ENCODE results near the gene RGPD6.
"Not testable (repeated sequence)": the region's sequence is repeated elsewhere in the genome, so short reads cannot be mapped to it uniquely, and the experiment has no call there.

RGPD6 gene

GRCh38 chr2:110576763-110577416 lies at the start of gene RGPD6:
RGPD6 (minus strand) TSS chr2:110577222; CDS start chr2:110577024, 198 bp downstream.
- DNase-seq: not testable (repeated sequence)

- not testable (repeated sequence) for DNase-seq
These were observed 42.4 kb upstream of the RGPD6 start for GRCh38 chr2:110619326-110619939.

DNA sequence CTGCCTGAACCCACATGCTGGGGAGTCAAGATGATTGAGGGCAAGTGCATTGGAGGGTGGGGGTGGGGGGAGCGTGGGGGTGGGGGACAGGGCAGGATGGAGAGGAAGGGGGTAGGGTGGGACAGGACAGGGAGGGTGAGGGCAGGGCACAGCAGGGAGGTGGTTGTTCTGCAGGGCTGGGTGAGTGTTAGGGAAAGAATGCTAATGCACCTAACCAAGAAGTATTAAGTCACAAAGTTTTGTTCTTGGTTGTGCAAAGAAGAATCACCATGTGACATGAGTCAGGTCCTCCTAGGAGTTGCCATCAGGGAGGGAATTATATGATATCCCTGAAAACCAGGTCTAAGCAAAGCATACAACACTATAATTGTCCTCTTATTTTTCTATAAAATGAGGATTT lies 36.9 kb upstream of the RGPD6 start:
- not testable (repeated sequence) for DNase-seq

DNA sequence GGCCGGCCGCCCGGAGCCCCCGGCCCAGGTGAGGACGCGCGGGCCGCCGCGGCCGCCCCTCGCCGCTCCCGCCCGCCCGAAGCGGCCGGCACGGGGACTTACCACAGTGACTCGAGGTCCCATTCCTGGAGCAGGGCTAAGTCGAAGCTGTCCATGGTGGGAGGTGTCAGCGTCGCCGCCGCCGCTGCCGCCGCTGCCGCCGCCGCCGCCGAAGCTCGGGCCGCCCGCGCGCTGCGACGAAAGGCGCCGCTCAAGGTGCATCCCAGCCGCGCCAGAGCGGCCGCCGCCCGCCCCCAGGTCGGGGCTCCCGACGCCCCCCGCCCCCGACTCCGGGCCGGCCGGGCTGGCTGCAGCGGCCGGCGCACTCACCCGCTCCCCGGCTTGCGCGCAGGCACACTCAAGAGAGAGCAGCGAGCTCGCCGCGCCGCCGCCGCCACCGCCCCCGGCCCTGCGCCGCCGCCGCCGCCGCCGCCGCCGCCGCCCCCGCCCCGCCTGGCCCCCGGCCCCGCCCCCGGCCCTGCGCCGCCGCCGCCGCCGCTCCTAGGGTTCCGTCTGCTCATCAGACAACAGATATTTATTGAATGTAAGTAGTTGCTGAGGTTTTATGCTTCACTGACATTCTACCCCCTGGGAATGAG lies 33.7 kb upstream of the RGPD6 start:
- DNase-seq: not testable (repeated sequence)

GRCh38 chr2:110609843-110610612 lies 33.0 kb upstream of the RGPD6 start:
- not testable (repeated sequence) for DNase-seq

GRCh38 chr2:110608788-110609502 lies 31.9 kb upstream of the RGPD6 start:
- DNase-seq: not testable (repeated sequence)

DNA sequence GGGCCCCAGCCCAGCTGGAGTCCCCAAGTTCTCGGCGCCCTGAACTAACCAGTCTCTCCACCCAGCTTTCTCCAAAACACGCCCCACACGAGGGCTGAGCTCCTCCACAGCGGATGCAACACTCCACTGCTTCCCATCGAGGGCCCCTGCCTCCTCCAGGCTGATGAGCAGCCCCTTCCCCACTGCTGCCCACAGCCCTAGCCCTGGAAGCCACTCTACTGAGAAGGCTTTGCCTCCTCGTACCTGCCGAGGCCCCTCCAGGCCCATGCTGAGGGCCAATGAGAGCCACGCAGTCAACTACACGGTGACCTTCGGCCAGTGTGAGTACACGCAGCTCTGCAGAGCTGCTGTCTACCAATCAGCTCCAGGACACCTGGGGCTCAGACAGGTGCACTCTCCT lies 28.0 kb upstream of the RGPD6 start:
- DNase-seq: not testable (repeated sequence)

GRCh38 chr2:110603917-110604591 lies 27.0 kb upstream of the RGPD6 start:
- not testable (repeated sequence) for DNase-seq

GRCh38 chr2:110602139-110602538 lies 25.1 kb upstream of the RGPD6 start:
- not testable (repeated sequence) for DNase-seq

- DNase-seq: not testable (repeated sequence)
These were observed 15.0 kb upstream of the RGPD6 start for GRCh38 chr2:110591973-110592372.

DNA sequence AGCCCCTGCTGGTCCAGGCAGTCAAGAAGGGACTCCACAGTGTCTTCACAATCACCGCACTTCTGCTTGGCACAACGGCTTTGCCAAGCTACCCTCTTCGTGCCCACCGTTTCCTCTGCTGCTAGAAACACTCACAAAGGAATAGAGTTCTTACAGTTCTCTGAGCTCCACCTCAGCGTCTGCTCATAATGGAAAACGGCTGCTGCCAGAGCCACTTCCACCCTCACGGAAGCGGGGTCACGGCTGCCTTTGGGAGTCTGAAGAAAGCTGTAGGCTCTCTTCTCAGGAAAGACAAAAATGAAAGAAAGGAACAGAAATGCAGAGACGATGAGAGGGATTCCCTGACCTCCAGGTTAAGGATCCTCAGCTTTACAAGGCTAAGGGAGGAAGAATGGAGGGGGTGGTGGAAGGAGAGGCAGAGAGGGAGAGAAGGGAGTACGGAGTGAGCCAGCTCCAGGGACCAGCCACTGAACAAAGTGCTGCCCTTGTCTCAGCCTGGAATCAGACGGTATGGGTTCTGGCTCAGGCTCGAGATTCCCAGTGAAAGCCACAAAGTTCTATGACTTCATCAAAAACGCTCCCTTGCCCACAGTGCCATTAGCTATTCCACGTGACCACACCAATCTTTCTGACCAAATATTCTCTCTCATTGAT lies 12.8 kb upstream of the RGPD6 start:
- DNase-seq: not testable (repeated sequence)

- DNase-seq: not testable (repeated sequence)
These were observed 11.5 kb upstream of the RGPD6 start for GRCh38 chr2:110588520-110588919.

DNA sequence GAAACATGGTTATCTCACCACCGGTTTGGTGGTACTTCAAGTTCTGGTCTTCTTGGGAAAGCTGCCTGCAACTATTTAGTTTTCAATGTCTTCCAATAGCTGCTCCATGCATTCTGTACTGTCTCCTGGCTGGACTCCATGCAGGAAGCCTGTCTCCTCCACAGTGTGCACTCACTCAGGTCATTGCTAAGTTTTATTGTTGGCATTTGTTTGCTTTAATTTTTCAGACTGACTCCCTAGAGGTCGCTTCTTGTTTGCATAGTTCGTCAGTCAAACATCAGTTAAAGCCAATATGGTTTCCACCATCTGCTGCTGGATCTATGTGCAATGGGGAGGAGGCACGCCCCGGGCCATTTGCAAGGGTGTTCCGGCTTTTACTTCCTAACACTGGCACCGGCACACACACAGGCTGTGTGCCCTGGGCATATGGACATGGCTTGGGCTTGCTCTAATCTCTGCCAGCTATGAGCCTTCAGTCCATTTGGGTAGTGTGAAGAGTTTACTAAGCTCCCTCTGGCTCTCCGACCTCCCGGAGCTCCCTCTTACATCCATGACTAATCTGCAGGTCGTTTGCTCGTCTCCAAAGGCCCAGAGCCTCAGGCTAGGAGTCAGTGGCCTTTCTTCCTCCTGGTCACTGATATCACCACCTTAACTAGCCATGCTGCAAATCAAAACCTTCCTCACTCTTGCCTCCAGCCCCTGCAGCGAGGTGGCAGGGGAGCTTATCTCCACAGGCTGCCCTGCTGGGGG lies 2.4 kb upstream of the RGPD6 start:
- DNase-seq: not testable (repeated sequence)

- not testable (repeated sequence) for DNase-seq
These were observed 1.4 kb upstream of the RGPD6 start for GRCh38 chr2:110578429-110578828.

GRCh38 chr2:110499755-110500377 lies 77.2 kb downstream of the RGPD6 start:
- not testable (repeated sequence) for DNase-seq

DNA sequence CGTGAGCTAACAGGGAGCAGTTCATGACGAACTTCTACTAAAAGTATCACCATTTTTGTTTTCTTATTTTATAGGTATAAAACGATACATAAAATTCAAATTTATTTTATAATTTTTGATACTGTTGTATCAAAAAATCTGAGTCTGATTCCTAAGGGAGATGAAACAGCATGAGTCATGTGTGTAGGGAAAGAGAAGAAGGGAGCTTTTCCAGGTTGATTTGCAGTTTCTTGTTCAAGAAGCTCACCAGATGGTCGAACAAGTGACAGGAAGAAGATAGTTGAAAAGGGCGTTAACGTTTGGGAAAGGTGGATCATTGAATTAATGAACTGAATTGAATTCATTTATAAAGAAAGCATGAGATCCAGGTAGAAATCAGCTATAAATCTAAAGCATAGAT lies 81.0 kb downstream of the RGPD6 start:
- not testable (repeated sequence) for DNase-seq

DNA sequence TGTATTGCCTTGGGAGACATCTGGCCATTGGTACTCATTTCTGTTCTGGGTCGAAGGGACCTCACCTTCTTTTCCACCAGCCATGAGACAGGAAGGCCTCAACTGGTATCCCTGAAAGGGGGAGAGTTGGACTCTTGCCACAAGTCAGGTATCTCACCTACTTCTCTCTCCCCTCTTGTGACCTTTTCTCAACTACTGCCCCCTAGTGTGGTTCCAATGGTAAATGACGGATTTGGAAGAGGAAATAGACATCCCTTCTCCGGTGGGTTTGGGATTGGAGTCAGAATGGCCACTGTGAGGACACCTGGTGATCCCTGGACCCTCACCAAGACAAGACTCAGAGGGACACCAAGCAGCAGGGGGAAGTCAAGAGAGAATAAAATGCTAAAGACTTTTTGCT lies 82.5 kb downstream of the RGPD6 start:
- DNase-seq: not testable (repeated sequence)

DNA sequence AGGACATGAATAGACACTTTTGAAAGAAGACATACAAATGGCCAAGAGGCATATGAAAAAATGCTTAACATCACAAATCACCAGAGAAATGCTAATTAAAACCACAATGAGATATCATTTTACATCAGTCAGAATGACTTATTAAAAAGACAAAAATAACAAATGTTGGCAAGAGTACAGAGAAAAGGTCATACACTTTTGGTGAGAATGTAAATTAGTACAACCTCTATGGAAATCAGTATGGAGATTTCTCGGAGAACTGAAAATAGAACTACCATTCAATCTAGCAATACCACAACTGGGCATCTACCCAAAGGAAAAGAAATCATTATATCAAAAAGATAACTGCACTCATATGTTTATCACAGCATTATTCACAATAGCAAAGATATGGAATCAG lies 88.0 kb downstream of the RGPD6 start:
- DNase-seq: not testable (repeated sequence)

- DNase-seq: not testable (repeated sequence)
These were observed 94.3 kb downstream of the RGPD6 start for GRCh38 chr2:110482697-110483096.

DNA sequence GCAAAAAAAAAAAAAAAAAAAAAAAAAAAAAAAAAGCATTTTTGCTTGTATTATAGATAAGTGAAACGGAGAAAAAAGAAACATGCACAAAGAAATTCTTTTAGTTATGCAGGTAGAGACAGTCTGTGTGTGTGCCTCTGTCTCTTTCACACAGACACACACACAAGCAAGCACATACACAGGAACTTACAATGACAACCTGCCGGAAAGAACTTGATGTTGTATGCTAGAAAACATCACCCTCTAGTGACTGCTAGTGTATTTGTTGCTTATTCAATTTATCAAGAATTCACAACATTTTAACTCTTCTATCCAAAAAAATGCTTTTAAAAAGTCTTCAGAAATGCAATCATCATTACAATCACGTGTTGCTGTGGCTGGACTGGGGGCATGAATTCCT lies 95.8 kb downstream of the RGPD6 start:
- not testable (repeated sequence) for DNase-seq
